Measurements from ENCODE around the gene ITGAX. TPM values are rescaled to one million over a fixed set of nuclear protein-coding genes. Genes with fewer than 3 reads are reported as not detected.
"Not testable (repeated sequence)": the region's sequence is repeated elsewhere in the genome, so short reads cannot be mapped to it uniquely, and the experiment has no call there.

Gene ITGAX
- 1.1 and 2.8 TPM in 2 replicates for total RNA-seq (2014; rRNA removed; shearing (Covaris generic))

GRCh38 chr16:31354394-31355291 is at the start of gene ITGAX:
ITGAX (plus strand) TSS chr16:31355176; CDS start chr16:31355255, 79 bp downstream.
- peak; percentile 71 for DNase-seq (ENCODE audit: low read depth)

DNA sequence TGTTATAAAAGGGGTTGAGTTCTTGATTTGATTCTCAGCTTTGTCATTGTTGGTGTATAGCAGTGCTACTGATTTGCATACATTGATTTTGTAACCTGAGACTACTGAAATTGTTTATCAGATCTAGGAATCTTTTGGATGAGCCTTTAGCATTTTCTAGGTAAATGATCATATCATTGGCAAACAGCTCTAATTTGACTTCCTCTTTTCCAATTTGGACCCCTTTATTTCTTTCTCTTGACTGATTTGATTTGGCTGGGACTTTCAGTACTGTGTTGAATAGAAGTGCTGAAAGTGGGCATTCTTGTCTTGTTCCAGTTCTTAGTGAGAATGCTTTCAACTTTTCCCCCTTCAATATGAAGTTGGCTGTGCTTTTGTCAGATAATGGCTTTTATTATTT is 49.8 kb upstream of the ITGAX start:
- DNase-seq (ENCODE audit: low read depth), result no peak

GRCh38 chr16:31308381-31308780 is 46.6 kb upstream of the ITGAX start:
- DNase-seq (ENCODE audit: low read depth), result not testable (repeated sequence)

- no peak for DNase-seq (ENCODE audit: low read depth)
Observed at GRCh38 chr16:31322500-31322899, 32.5 kb upstream of the ITGAX start.

GRCh38 chr16:31323959-31324629 is 30.9 kb upstream of the ITGAX start:
- DNase-seq (ENCODE audit: low read depth), result no peak

- DNase-seq (ENCODE audit: low read depth), result no peak
Observed at GRCh38 chr16:31325171-31325570, 29.8 kb upstream of the ITGAX start.

- DNase-seq (ENCODE audit: low read depth), result no peak
Observed at GRCh38 chr16:31327646-31328225, 27.2 kb upstream of the ITGAX start.

- no peak for DNase-seq (ENCODE audit: low read depth)
Observed at GRCh38 chr16:31328322-31329052, 26.5 kb upstream of the ITGAX start.

- no peak for DNase-seq (ENCODE audit: low read depth)
Observed at GRCh38 chr16:31329671-31330552, 25.1 kb upstream of the ITGAX start.

- DNase-seq (ENCODE audit: low read depth), result no peak
Observed at GRCh38 chr16:31330553-31330890, 24.5 kb upstream of the ITGAX start.

- no peak for DNase-seq (ENCODE audit: low read depth)
Observed at GRCh38 chr16:31331141-31331764, 23.7 kb upstream of the ITGAX start.

DNA sequence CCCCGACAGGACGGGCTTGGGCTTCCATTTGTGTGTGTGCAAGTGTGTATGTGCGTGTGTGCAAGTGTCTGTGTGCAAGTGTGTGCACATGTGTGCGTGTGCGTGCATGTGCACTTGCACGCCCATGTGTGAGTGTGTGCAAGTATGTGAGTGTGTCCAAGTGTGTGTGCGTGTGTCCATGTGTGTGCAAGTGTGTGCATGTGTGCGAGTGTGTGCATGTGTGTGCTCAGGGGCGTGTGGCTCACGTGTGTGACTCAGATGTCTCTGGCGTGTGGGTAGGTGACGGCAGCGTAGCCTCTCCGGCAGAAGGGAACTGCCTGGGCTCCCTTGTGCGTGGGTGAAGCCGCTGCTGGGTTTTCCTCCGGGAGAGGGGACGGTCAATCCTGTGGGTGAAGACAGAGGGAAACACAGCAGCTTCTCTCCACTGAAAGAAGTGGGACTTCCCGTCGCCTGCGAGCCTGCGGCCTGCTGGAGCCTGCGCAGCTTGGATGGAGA is 23.1 kb upstream of the ITGAX start:
- no peak for DNase-seq (ENCODE audit: low read depth)

GRCh38 chr16:31332544-31332943 is 22.4 kb upstream of the ITGAX start:
- DNase-seq (ENCODE audit: low read depth), result no peak

- DNase-seq (ENCODE audit: low read depth), result peak; percentile 35
Observed at GRCh38 chr16:31333686-31334649, 21.0 kb upstream of the ITGAX start.

- no peak for DNase-seq (ENCODE audit: low read depth)
Observed at GRCh38 chr16:31334934-31335333, 20.0 kb upstream of the ITGAX start.

GRCh38 chr16:31335431-31335830 is 19.5 kb upstream of the ITGAX start:
- DNase-seq (ENCODE audit: low read depth), result no peak

GRCh38 chr16:31338166-31338685 is 16.8 kb upstream of the ITGAX start:
- DNase-seq (ENCODE audit: low read depth), result not testable (repeated sequence)

- DNase-seq (ENCODE audit: low read depth), result no peak
Observed at GRCh38 chr16:31344712-31345111, 10.3 kb upstream of the ITGAX start.

DNA sequence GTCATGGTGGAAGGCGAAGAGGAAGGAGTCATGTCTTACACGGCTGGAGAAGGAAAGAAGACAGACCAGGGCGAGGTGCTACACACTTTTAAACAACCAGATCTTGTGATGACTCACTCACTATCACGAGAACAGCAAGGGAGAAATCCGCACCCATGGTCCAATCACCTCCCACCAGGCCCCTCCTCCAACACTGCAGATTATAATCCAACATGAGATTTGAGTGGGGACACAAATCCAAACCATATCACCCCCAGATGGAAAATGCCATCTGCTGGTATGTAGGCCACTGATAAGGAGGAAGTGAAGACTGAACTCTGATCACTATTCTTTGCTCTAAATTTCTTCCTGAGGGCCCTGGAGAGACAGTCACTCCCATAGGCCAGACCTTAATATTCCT is 7.5 kb upstream of the ITGAX start:
- DNase-seq (ENCODE audit: low read depth), result no peak
